NCI-H2171 treated with DMSO at 0.1 percent for 48 hours (cell line): Measurements from ENCODE around the gene TNFAIP8L1.

ENCODE experiments used
- DNase-seq: peaks from one replicate; lab custom pipeline; 2025; lab: John Stamatoyannopoulos, UW

TNFAIP8L1 gene

GRCh38 chr19:4702764-4703163 lies 63.4 kb downstream of the TNFAIP8L1 start:
- no peak for DNase-seq

GRCh38 chr19:4703671-4704316 lies 64.5 kb downstream of the TNFAIP8L1 start:
- DNase-seq: no peak

GRCh38 chr19:4704317-4704673 lies 65.0 kb downstream of the TNFAIP8L1 start:
- DNase-seq: no peak
